Activated CD8-positive, alpha-beta memory T cell treated with anti-CD3 and anti-CD28 coated beads, Interleukin-2, amount 50 U/mL, for 1 hour (primary cell): Measurements from ENCODE around the gene AMH.
"Not testable (repeated sequence)": the region's sequence is repeated elsewhere in the genome, so short reads cannot be mapped to it uniquely, and the experiment has no call there.

Source experiments
- DNase-seq: peaks from one replicate; pipeline ENCODE4 v3.0.0-alpha.2; 2020; ENCODE audit errors: extremely low read depth

The AMH gene

DNA sequence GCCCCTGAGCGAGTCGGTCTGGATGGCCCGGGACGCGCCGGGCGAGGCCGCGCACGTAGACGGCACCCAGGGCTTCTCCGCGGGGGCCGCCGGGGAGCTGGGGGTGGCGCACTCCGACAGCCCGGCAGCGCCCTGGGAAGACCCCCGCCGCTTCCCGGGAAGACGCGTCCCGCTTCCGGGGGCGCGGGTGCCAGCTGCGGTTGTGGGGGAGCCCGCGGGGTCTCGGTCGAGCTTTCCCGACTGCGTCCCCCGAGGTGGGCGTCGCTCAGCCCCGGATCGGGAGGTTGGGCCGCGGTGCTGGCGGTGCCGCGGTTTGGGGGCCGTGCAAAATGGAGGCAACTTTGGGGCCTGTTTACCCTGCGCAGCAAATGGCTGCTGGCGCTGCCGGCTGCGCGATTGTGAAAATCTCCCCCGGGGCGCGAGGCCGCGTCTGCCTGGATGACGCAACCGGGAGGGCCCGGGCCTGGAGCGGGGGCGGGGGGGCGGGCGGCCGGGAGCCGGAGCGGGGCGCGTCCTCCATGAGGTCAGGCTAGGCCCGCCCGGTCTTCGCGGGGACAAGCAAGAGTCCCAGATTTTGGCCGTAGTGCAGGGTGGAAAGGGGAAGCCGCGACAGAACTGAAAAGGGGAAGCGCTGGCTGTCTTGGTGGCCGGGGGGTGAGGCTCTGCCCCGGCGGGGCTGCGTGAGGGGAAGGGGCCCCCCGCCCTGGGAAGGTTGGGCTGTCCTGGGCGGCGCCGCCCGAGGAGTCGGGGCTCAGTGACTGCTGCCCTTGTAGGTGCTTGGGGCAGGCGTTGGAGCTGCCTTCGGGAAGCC, 21.5 kb downstream of the AMH start:
- peak; percentile 36 for DNase-seq

DNA sequence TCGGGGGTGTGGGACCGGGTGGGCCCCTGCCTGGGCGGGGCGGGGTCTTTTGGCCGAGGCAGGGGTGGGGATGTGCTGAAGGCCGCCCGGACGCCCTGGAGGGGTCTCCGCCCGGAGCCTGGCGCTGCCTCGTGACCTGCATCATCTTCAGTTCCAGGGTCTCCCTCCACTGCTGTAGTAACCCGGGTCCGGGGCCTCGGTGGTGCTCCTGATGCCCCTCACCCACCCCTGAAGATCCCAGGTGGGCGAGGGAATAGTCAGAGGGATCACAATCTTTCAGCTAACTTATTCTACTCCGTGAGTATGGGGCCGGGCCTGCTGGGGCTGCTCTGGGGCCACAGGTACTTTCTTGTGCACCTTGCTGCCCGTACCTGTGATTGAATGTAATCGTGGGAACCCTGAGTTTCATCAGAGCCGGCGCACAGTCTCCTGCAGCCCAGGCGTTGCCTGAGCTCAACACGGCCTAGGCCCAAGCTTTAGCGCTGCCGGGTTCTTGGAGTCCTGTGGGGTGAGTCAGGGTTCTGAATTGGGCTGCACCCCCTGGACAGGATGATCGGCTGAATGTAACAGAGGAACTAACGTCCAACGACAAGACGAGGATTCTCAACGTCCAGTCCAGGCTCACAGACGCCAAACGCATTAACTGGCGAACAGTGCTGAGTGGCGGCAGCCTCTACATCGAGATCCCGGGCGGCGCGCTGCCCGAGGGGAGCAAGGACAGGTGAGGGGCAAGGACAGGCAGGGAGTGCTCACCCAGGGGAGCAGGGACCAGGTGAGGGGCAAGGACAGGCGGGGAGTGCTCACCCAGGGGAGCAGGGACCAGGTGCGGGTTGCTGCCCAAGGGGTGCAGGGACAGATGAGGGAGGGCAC, 22.3 kb downstream of the AMH start:
- no peak for DNase-seq

DNA sequence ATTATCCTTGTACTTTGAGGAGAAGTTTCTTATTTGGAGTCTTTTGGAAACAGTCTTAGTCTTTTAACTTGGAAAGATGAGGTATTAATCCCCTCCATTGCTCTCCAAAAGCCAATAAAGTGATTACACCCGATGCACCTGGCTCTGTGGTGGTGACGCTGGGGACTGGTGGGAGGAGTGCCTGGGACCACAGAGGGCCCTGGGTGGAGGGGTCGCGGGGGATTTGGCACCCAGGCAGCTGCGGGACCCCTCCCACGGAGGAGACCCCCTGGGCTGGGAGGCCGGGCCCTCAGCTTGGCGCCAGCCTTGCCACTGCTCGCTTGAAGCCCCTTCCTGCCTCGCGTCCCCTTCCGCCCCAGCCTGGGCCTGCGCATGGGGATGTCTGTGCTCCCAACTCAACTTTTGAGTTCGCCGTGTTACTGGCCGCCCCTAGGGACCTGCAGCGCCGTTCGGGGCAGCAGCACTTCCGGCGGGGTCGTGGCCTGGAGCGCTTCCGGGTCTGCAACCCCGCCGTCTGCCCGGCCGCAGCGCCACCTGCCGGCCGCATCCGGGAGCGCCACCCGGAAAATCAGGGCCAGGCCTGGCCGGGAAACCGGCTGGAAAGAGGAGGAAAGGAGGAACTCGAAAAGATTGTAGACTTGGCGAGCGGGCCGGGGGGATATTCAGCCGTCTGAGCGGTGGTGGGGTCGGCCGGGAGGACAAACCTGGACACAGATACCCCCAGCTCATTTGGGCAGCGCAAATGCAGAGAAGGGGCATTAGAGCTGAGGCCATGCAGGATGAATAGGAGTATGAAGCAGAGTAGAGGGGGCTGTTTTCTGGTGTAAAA, 24.4 kb downstream of the AMH start:
- peak; percentile 46 for DNase-seq

GRCh38 chr19:2274185-2274711, 25.1 kb downstream of the AMH start:
- no peak for DNase-seq

- no peak for DNase-seq
Observed at GRCh38 chr19:2274931-2275535, 25.9 kb downstream of the AMH start.

DNA sequence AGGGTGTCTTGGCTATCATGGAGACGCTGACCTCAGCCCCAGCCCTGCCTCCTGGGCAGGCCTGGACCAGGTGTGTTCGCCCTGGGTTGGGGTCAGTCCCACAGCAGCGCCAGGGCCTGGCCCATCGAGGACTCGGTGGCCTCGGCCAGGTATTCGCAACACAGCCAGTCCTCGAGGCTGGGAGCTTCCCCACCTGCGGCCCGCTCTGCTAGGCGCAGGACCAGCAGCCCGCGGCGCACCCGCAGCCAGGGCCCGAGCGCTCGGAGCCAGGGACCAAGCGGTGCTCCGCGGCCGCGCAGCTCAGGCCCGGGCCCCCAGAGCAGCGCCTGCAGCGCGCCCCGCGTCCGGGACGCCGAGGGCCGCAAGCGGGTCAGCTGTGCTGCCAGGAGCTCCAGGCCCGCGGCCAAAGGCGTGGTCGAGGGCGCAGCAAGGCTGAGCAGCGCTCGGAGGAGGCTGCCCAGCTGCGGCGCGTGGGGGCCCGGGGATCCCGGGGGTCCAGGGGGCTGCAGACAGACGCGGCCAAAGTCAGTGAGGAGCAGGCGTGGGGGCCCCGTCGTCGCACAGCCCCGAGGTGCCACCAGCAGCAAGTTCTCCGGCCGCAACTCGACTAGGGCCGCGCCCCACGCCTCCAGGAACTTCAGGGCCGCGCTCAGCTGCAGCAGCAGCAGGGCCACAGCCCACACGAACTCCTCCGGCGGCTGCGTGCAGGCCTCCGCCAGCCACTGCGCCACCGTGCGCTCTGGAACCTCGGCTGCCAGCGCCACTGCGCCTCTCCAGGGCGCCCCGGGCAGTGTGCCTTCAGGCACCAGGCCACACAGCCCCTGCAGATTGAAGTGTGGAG, 26.7 kb downstream of the AMH start:
- no peak for DNase-seq

DNA sequence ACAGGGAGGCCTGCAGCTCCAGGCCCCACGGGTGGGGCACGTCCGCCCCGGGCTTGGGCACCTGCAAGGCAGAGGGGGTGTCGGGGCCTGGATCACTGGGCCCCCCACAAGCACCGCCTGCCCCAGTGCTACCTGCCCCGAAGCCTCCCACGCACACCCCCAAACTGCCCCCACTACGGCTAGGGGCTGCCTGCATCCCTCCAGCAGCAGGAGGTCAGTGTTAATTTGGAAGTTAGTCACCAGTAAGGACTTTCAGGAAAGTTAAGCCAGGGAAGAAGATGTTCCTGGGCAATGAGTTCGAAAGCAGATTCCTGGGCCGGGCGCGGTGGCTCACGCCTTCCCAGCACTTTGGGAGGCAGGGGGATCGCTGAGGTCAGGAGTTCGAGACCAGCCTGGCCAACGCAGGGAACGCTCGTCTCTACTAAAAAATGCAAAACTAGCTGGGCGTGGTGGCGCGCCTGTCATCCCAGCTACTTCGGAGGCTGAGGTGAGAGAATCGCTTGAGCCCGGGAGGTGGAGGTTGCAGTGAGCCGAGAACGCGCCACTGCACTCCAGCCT, 27.4 kb downstream of the AMH start:
- DNase-seq: no peak

DNA sequence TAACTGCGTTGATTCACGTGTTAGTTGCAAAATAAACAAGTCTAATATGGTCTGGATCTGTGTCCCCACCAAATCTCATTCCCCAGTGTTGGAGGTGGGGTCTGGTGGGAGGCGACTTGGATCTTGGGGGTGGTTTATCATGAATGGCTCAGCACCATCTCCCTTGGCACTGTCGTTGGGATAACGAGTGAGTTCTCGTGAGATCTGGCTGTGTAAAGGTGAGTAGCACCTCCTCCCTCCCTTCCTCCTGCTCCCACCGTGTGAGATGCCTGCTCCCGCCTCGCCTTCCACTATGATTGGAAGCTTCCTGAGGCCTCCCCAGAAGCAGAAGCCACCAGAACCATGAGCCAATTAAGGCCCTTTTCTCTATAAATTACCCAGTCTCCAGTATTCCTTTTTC, 28.0 kb downstream of the AMH start:
- DNase-seq: no peak

DNA sequence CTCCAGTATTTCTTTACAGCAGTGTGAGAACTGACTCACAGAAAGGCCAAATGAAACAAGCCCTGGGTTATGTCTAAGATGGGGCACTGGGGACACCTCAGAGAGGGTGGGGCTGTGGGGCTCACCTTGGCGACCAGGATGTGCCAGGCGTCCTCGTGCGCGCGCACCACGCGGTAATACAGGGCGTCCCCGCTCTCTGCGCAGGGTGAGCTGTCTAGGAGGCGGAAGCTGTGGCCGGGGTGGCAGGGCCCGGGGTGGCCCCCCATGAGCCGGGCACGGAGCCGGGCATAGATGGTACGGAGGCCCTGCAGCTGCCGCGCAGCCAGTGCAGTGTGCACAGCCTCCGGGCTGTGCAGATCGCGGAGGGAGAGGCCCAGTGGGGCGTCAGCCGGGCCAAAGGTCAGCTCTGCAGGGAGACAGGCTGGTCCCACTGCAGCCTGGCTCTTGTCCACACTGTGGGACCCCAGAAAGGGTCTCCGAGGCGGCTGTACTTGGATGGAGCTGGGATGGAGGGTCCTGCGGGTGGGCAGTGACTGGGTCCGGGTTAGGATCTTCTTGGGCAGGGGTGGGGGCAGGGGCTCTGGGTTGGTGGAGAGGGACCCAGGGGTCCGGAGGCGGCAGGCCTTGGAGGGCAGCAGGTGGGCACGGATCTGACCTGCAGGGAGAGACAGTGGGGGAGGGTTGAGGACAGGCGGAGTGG, 29.5 kb downstream of the AMH start:
- DNase-seq: no peak

GRCh38 chr19:2280633-2281264, 31.6 kb downstream of the AMH start:
- DNase-seq: no peak

GRCh38 chr19:2281265-2282061, 32.3 kb downstream of the AMH start:
- not testable (repeated sequence) for DNase-seq

- no peak for DNase-seq
Observed at GRCh38 chr19:2282062-2282861, 33.1 kb downstream of the AMH start, which contains the start of gene PEAK3. TSS of gene PEAK3 (minus strand) at chr19:2282175. CDS start at chr19:2280931, 1,244 bp downstream.

DNA sequence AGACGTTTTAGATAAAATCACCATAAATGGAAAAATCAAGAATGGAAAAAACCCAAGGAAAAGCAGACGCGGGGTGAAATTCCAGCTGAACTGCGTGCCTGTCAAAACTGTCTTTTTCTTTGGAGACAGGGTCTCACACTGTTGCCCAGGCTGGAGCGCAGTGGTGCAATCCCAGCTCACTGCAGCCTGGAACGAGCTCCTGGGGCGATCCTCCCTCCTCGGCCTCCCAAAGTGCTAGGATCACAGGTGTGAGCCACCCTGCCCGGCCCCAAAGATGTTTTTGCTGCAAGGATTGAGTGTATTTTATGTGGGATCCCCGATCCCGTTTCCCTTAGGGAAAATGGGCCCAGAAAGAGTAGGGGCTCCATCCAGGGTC, 33.7 kb downstream of the AMH start:
- DNase-seq: no peak

GRCh38 chr19:2283835-2284507, 34.8 kb downstream of the AMH start:
- no peak for DNase-seq

- no peak for DNase-seq
Observed at GRCh38 chr19:2286402-2287140, 37.4 kb downstream of the AMH start.
